HG03469 (cell line): ENCODE measurements around the gene SEPTIN10.
"Not testable (repeated sequence)": the region's sequence is repeated elsewhere in the genome, so short reads cannot be mapped to it uniquely, and the experiment has no call there.

Experiments
- ATAC-seq: cut with Tn5 transposase; IDR thresholded peaks from one replicate; pipeline ENCODE4 v1.9.1; 2021; ENCODE audit warnings: mild to moderate bottlenecking, moderate library complexity, moderate number of reproducible peaks; ENCODE audit not compliant: unreplicated experiment

The SEPTIN10 gene

GRCh38 chr2:109613922-109614714 is at the start of gene SEPTIN10, which contains the start of gene SOWAHC:
Gene SEPTIN10 (minus strand): TSS chr2:109613966. CDS start chr2:109613827, 139 bp downstream.
Gene SOWAHC (plus strand): TSS chr2:109614364. CDS start chr2:109614490, 126 bp downstream.
- peak; percentile 50 for ATAC-seq

- no peak for ATAC-seq
Observed at GRCh38 chr2:109662889-109663288, 49.1 kb upstream of the SEPTIN10 start.

- no peak for ATAC-seq
Observed at GRCh38 chr2:109660046-109660860, 46.5 kb upstream of the SEPTIN10 start.

- no peak for ATAC-seq
Observed at GRCh38 chr2:109659396-109660045, 45.8 kb upstream of the SEPTIN10 start.

- no peak for ATAC-seq
Observed at GRCh38 chr2:109655287-109655686, 41.5 kb upstream of the SEPTIN10 start.

- ATAC-seq = no peak
Observed at GRCh38 chr2:109654326-109655050, 40.7 kb upstream of the SEPTIN10 start.

- no peak for ATAC-seq
Observed at GRCh38 chr2:109649736-109650695, 36.2 kb upstream of the SEPTIN10 start.

- no peak for ATAC-seq
Observed at GRCh38 chr2:109648041-109648527, 34.3 kb upstream of the SEPTIN10 start.

GRCh38 chr2:109647636-109648035 is 33.9 kb upstream of the SEPTIN10 start:
- no peak for ATAC-seq

GRCh38 chr2:109646961-109647360 is 33.2 kb upstream of the SEPTIN10 start:
- ATAC-seq = no peak

GRCh38 chr2:109645412-109646184 is 31.8 kb upstream of the SEPTIN10 start:
- no peak for ATAC-seq

GRCh38 chr2:109644571-109645275 is 31.0 kb upstream of the SEPTIN10 start:
- no peak for ATAC-seq

- not testable (repeated sequence) for ATAC-seq
Observed at GRCh38 chr2:109640000-109640399, 26.2 kb upstream of the SEPTIN10 start.

GRCh38 chr2:109638795-109639194 is 25.0 kb upstream of the SEPTIN10 start:
- ATAC-seq = no peak

- peak; percentile 62 for ATAC-seq
Observed at GRCh38 chr2:109637749-109638570, 24.2 kb upstream of the SEPTIN10 start.

- ATAC-seq = no peak
Observed at GRCh38 chr2:109636317-109636716, 22.6 kb upstream of the SEPTIN10 start.
